Hypothalamus (tissue), 51 donors: ENCODE results near the gene IGFBP3.

Experiments used
- DNase-seq, 51 donors: peaks; one replicate each; lab custom pipeline; 2025; lab: John Stamatoyannopoulos, UW

The IGFBP3 gene

GRCh38 chr7:45876519-45876918 is 44.6 kb downstream of the IGFBP3 start:
- DNase-seq = no peak

- no peak for DNase-seq
Observed at GRCh38 chr7:45874408-45875131, 46.5 kb downstream of the IGFBP3 start.

- DNase-seq = no peak
Observed at GRCh38 chr7:45873355-45873754, 47.7 kb downstream of the IGFBP3 start.

- DNase-seq = no peak
Observed at GRCh38 chr7:45873035-45873354, 48.1 kb downstream of the IGFBP3 start, which contains the start of gene CCDC201. Gene CCDC201, minus strand, starts transcription at chr7:45873082. Its CDS starts 75 bp downstream, at chr7:45873007.

GRCh38 chr7:45872116-45873034 is 48.7 kb downstream of the IGFBP3 start:
- no peak for DNase-seq

GRCh38 chr7:45869426-45869825 is 51.6 kb downstream of the IGFBP3 start:
- DNase-seq = no peak

GRCh38 chr7:45867471-45867870 is 53.6 kb downstream of the IGFBP3 start:
- DNase-seq = no peak

GRCh38 chr7:45865594-45866410 is 55.3 kb downstream of the IGFBP3 start:
- DNase-seq = no peak

GRCh38 chr7:45863715-45864114 is 57.4 kb downstream of the IGFBP3 start:
- DNase-seq = no peak
